ENCODE results near the gene SLC29A2.

GRCh38 chr11:66332371-66333219, 39.0 kb downstream of the SLC29A2 start:
- TF ChIP-seq CTCF (conservative IDR thresholded peaks at IDR 0.05 in 1 of 2, IDR thresholded peaks at IDR 0.05 in 1 of 2; ENCODE audit: extremely low read depth in 1 of 2, insufficient read depth in 1 of 2, low read depth in 1 of 2, low read length in 2 of 2) (no peak), EZH2 (IDR thresholded peaks at IDR 0.05; ENCODE audit: borderline replicate concordance, low read length) (no peak)
